Prostate gland (tissue), 2 donors: ENCODE measurements around the gene AGTRAP.

Experiments
- POLR2A ChIP-seq: fragments of 450-650 bp; IDR thresholded peaks from one replicate; pipeline ENCODE4 v1.6.1; 2016; ENCODE audit warnings: antibody characterized with exemption, mild to moderate bottlenecking
- TF ChIP-seq, protein P1 (sequence below), 4 experiments: fragments of 200-600 bp in 2 of 4; fragments of 450-650 bp in 2 of 4; sonication (generic) in 2 of 4; IDR thresholded peaks; 1 replicate in 3 of 4; 2 replicates in 1 of 4; pipeline ENCODE4 v1.5.1; 2016 to 2019; ENCODE audit warnings: antibody characterized with exemption in 4 of 4, mild to moderate bottlenecking in 2 of 4, moderate library complexity in 2 of 4

DNA sequence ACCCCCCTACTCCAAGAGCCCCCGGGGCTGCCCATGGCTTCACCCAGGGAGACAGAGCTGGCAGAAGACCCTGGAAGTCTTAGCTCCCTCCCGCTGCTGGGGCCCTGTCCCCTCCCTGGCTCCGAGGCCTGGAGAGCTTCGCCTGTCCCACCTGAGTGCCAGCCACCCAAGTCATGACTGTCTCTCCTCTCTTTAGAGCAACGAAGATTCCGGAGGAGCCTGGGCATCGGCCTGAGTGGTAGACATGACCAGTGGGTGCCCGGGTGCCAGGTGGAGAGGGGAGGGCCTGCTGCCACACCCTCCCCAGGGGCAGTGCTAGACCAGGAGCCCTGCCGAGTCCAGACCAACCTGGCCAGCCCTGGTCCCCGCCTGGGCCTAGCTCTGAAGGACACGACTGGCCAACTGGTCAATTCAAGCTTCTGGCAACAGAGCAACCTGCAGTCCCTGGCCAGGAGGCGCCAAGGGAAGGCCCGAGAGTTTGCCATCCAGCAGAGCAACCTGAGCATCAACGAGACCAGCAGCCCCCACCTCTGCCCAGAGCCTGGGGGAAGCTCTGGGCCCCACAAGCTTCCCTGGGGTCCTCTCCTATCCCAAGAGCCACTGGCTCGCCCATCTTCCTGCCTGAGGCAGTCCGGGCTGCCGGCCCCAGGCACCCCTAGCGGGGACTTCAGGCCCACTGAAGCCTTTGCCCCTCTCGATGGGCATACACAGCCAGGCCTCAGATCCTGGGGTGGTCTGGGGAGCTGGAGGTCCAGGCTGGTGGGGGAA is 29.9 kb downstream of the AGTRAP start:
- TF ChIP-seq, protein P1, sequence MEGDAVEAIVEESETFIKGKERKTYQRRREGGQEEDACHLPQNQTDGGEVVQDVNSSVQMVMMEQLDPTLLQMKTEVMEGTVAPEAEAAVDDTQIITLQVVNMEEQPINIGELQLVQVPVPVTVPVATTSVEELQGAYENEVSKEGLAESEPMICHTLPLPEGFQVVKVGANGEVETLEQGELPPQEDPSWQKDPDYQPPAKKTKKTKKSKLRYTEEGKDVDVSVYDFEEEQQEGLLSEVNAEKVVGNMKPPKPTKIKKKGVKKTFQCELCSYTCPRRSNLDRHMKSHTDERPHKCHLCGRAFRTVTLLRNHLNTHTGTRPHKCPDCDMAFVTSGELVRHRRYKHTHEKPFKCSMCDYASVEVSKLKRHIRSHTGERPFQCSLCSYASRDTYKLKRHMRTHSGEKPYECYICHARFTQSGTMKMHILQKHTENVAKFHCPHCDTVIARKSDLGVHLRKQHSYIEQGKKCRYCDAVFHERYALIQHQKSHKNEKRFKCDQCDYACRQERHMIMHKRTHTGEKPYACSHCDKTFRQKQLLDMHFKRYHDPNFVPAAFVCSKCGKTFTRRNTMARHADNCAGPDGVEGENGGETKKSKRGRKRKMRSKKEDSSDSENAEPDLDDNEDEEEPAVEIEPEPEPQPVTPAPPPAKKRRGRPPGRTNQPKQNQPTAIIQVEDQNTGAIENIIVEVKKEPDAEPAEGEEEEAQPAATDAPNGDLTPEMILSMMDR (IDR thresholded peaks at IDR 0.05): no peak
- TF ChIP-seq POLR2A: no peak
